ENCODE measurements around the gene RASGRF2.

GRCh38 chr5:81125959-81126358 is 165.8 kb downstream of the RASGRF2 start:
- TF ChIP-seq POLR2AphosphoS5 (IDR thresholded peaks at IDR 0.05; ENCODE audit: low read depth, low read length) (no peak), E2F6 (IDR thresholded peaks at IDR 0.05) (no peak), EP300 (IDR thresholded peaks at IDR 0.05; ENCODE audit: borderline replicate concordance in 1 of 2, low read depth in 2 of 2, low read length in 2 of 2) (no peak), POLR2A (IDR thresholded peaks at IDR 0.05; ENCODE audit: control extremely low read depth in 1 of 2, low read depth in 2 of 2, low read length in 2 of 2) (no peak), GTF2F1 (IDR thresholded peaks at IDR 0.05; ENCODE audit: borderline replicate concordance, low read depth, low read length) (no peak), TBP (IDR thresholded peaks at IDR 0.05; ENCODE audit: low read depth, low read length) (no peak)
- TF ChIP-seq, protein P1, sequence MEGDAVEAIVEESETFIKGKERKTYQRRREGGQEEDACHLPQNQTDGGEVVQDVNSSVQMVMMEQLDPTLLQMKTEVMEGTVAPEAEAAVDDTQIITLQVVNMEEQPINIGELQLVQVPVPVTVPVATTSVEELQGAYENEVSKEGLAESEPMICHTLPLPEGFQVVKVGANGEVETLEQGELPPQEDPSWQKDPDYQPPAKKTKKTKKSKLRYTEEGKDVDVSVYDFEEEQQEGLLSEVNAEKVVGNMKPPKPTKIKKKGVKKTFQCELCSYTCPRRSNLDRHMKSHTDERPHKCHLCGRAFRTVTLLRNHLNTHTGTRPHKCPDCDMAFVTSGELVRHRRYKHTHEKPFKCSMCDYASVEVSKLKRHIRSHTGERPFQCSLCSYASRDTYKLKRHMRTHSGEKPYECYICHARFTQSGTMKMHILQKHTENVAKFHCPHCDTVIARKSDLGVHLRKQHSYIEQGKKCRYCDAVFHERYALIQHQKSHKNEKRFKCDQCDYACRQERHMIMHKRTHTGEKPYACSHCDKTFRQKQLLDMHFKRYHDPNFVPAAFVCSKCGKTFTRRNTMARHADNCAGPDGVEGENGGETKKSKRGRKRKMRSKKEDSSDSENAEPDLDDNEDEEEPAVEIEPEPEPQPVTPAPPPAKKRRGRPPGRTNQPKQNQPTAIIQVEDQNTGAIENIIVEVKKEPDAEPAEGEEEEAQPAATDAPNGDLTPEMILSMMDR (IDR thresholded peaks at IDR 0.05; ENCODE audit: control extremely low read depth in 1 of 3, insufficient read depth in 1 of 3, low read depth in 1 of 3, low read length in 3 of 3) = no peak

Measured in H1 (cell line).